SK-N-SH (cell line): ENCODE data around the gene PDIA5.

Experiments used
- CTCF ChIP-seq: fragments of 200-600 bp; sonication (generic); IDR thresholded peaks from 2 replicates; pipeline ENCODE4 v1.6.1; 2017; ENCODE audit warnings: antibody characterized with exemption, mild to moderate bottlenecking, moderate library complexity
- FOXM1 ChIP-seq: IDR thresholded peaks from 2 replicates; pipeline ENCODE4 v1.4.0; 2012; ENCODE audit warnings: low read depth, mild to moderate bottlenecking
- GATA2 ChIP-seq: sonication (generic); formaldehyde crosslinking; IDR thresholded peaks from 2 replicates; pipeline ENCODE4 v1.5.0; 2020; ENCODE audit warnings: mild to moderate bottlenecking, missing genetic modification reagents
- MEF2A ChIP-seq: IDR thresholded peaks from 2 replicates; pipeline ENCODE4 v1.4.0; 2012; ENCODE audit warnings: low read depth, borderline replicate concordance
- NRF1 ChIP-seq: IDR thresholded peaks from 2 replicates; pipeline ENCODE4 v1.6.1; 2012; ENCODE audit warnings: low read depth, mild to moderate bottlenecking, low read length
- POLR2AphosphoS5 ChIP-seq: IDR thresholded peaks from 2 replicates; pipeline ENCODE4 v1.6.1; 2012; ENCODE audit warnings: low read depth, low read length
- RAD21 ChIP-seq: IDR thresholded peaks from 2 replicates; pipeline ENCODE4 v1.6.1; 2012; ENCODE audit warnings: mild to moderate bottlenecking, low read length
- TEAD4 ChIP-seq: IDR thresholded peaks from 2 replicates; pipeline ENCODE4 v1.4.0; 2012; ENCODE audit warnings: mild to moderate bottlenecking, borderline replicate concordance; ENCODE audit not compliant: insufficient read depth
- USF2 ChIP-seq: fragments of 150-350 bp; IDR thresholded peaks from 2 replicates; pipeline ENCODE4 v1.6.1; 2017; ENCODE audit warnings: antibody characterized with exemption, low read length, low read depth, borderline replicate concordance
- TF ChIP-seq, protein P1 (sequence below): IDR thresholded peaks from 2 replicates; pipeline ENCODE4 v1.6.1; 2012; ENCODE audit warnings: mild to moderate bottlenecking, low read depth, low read length, moderate library complexity

DNA sequence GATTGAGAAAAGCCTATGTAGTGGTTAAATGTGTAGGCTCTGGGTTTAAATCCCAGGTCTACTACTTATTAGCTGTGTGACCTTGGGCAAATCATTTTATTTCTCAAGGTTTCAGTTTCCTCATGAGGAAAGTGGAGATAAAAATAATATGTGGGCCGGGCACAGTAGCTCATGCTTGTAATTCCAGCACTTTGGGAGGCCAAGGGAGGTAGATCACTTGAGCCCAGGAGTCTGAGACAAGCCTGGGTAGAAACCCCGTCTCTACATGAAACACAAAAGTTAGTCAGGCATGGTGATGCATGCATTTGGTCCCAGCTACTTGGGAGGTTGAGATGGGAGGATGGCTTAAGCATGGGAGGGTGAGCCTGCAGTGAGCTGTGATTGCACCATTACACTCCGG, 47.7 kb upstream of the PDIA5 start:
- TF ChIP-seq CTCF (no peak), FOXM1 (no peak), MEF2A (no peak), USF2 (no peak), NRF1 (no peak), RAD21 (no peak), TEAD4 (no peak), GATA2 (no peak), POLR2AphosphoS5 (no peak)
- TF ChIP-seq, protein P1, sequence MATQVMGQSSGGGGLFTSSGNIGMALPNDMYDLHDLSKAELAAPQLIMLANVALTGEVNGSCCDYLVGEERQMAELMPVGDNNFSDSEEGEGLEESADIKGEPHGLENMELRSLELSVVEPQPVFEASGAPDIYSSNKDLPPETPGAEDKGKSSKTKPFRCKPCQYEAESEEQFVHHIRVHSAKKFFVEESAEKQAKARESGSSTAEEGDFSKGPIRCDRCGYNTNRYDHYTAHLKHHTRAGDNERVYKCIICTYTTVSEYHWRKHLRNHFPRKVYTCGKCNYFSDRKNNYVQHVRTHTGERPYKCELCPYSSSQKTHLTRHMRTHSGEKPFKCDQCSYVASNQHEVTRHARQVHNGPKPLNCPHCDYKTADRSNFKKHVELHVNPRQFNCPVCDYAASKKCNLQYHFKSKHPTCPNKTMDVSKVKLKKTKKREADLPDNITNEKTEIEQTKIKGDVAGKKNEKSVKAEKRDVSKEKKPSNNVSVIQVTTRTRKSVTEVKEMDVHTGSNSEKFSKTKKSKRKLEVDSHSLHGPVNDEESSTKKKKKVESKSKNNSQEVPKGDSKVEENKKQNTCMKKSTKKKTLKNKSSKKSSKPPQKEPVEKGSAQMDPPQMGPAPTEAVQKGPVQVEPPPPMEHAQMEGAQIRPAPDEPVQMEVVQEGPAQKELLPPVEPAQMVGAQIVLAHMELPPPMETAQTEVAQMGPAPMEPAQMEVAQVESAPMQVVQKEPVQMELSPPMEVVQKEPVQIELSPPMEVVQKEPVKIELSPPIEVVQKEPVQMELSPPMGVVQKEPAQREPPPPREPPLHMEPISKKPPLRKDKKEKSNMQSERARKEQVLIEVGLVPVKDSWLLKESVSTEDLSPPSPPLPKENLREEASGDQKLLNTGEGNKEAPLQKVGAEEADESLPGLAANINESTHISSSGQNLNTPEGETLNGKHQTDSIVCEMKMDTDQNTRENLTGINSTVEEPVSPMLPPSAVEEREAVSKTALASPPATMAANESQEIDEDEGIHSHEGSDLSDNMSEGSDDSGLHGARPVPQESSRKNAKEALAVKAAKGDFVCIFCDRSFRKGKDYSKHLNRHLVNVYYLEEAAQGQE: no peak
